ENCODE data around the gene CCDC183. TPM values are rescaled to one million over a fixed set of nuclear protein-coding genes. Genes with fewer than 3 reads are reported as not detected.

Gene CCDC183
- total RNA-seq, 1 donor from 2014 or later: 0.52 TPM

- H3K9me3 Mint-ChIP-seq: no peaks in the 10 kb centered on the region
- intact Hi-C loops (cut with micrococcal nuclease): loop anchor here (5.0 kb wide), 2 partner anchors 118 to 202 kb away; partner anchors contain the start of gene NPDC1
- peaks cover 6% of the 10 kb centered on the region for H3K27me3 Mint-ChIP-seq (ENCODE audit: insufficient read depth)
- no peak for DNase-seq (ENCODE audit: low spot score)
- no peak overlapping the region for H3K4me3 Mint-ChIP-seq
- H3K4me1 Mint-ChIP-seq (ENCODE audit: low read depth): no peaks in the 10 kb centered on the region
- H3K27ac Mint-ChIP-seq: peak overlapping the region; percentile 52
- peaks cover 6% of the 10 kb centered on the region for H3K36me3 Mint-ChIP-seq (ENCODE audit: low read depth)
Measured at GRCh38 chr9:136845465-136846260, 49.5 kb downstream of the CCDC183 start.

DNA sequence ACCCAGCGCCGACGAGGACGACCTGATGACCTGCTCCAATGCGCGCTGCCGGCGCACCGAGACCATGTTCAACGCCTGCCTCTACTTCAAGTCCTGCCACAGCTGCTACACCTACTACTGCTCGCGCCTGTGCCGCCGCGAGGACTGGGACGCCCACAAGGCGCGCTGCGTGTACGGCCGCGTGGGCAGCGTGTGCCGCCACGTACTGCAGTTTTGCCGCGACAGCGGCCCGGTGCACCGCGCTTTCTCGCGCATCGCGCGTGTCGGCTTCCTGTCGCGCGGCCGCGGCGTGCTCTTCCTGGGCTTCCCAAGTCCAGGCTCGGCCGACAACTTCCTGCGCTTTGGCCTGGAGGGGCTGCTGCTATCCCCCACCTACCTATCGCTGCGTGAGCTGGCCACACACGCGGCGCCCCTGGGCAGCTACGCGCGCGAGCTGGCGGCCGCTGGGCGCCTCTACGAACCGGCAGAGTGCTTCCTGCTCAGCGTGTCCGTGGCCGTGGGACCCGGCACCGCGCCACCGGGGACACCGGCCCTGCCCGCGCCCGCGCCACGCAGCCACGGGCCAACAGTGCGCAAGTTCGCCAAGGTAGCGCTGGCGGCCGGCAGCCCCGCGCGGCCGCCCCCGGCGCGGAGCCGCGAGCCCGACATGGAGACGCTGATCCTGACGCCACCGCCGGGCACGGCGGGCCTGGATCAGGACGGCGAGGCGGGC lies 50.4 kb downstream of the CCDC183 start:
- intact Hi-C loops (cut with micrococcal nuclease): loop anchor here (1.0 to 5.0 kb wide), 3 partner anchors 55 to 201 kb away; partner anchors contain the start of genes NPDC1 and TMEM141
- peak overlapping the region; percentile 58 for H3K27ac Mint-ChIP-seq
- H3K36me3 Mint-ChIP-seq (ENCODE audit: low read depth): peaks cover 6% of the 10 kb centered on the region
- DNase-seq (ENCODE audit: low spot score): no peak
- peaks cover 6% of the 10 kb centered on the region for H3K27me3 Mint-ChIP-seq (ENCODE audit: insufficient read depth)
- no peaks in the 10 kb centered on the region for H3K4me1 Mint-ChIP-seq (ENCODE audit: low read depth)
- peak overlapping the region; percentile 39 for H3K4me3 Mint-ChIP-seq
- H3K9me3 Mint-ChIP-seq: no peaks in the 10 kb centered on the region

DNA sequence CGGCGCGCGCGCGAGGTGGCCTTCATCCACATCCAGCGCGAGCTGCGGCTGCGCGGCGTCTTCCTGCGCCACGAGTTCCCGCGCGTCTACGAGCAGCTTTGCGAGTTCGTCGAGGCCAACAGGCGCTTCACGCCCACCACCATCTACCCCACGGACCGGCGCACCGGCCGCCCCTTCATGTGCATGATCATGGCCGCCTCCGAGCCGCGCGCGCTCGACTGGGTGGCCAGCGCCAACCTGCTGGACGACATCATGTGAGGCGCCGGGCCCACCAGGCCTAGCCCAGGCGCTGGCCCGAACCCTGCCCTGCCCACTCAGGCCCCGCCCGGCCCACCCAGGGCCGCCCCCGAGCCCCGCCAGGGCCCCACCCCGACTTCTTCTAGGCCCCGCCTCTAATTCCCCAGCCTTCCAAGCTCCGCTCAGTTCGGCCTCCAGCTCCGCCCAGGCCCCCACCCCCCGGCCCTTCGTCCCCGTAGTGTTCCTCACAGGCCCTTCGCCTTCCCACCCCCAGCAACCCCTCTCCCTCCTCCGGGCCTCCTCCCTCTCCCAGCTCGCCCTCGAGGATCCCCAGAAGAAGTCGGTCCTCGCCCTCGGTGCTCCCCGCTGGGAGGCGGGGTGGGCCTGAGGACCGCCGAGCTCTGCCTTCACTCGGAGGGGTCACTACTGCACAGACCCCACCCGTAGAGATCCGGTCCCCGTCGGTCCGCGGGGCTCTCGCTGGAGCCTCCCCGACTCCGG lies 51.1 kb downstream of the CCDC183 start:
- Mint-ChIP-seq H3K9me3 (no peaks in the 10 kb centered on the region), H3K36me3 (ENCODE audit: low read depth) (peaks cover 6% of the 10 kb centered on the region), H3K4me3 (peak overlapping the region; percentile 94), H3K27me3 (ENCODE audit: insufficient read depth) (peaks cover 6% of the 10 kb centered on the region), H3K4me1 (ENCODE audit: low read depth) (no peaks in the 10 kb centered on the region), H3K27ac (peak overlapping the region; percentile 90)
- intact Hi-C loops (cut with micrococcal nuclease): loop anchor here (1.0 to 5.0 kb wide), 3 partner anchors 56 to 200 kb away; partner anchors contain the start of genes NPDC1 and TMEM141
- no peak for DNase-seq (ENCODE audit: low spot score)

- Mint-ChIP-seq H3K27me3 (ENCODE audit: insufficient read depth) (peaks cover 6% of the 10 kb centered on the region), H3K4me3 (peak overlapping the region; percentile 94), H3K36me3 (ENCODE audit: low read depth) (peaks cover 7% of the 10 kb centered on the region), H3K4me1 (ENCODE audit: low read depth) (no peaks in the 10 kb centered on the region), H3K9me3 (no peaks in the 10 kb centered on the region), H3K27ac (peak overlapping the region; percentile 90)
- intact Hi-C loops (cut with micrococcal nuclease): loop anchor here (1.0 to 5.0 kb wide), 5 partner anchors 57 to 375 kb away; partner anchors contain the start of genes NPDC1, RNF208, SEC16A and TMEM141
- peak; percentile 81 for DNase-seq (ENCODE audit: low spot score)
Measured at GRCh38 chr9:136847826-136848392, 51.8 kb downstream of the CCDC183 start.

GRCh38 chr9:136848393-136849037 lies 52.4 kb downstream of the CCDC183 start:
- peak overlapping the region; percentile 94 for H3K4me3 Mint-ChIP-seq
- DNase-seq (ENCODE audit: low spot score): peak; percentile 29
- peak overlapping the region; percentile 88 for H3K27ac Mint-ChIP-seq
- intact Hi-C loops (cut with micrococcal nuclease): loop anchor here (1.0 to 5.0 kb wide), 10 partner anchors 18 to 374 kb away; partner anchors contain the start of genes EDF1, NPDC1, RABL6 and RNF208
- H3K9me3 Mint-ChIP-seq: no peaks in the 10 kb centered on the region
- no peaks in the 10 kb centered on the region for H3K4me1 Mint-ChIP-seq (ENCODE audit: low read depth)
- peaks cover 7% of the 10 kb centered on the region for H3K36me3 Mint-ChIP-seq (ENCODE audit: low read depth)
- peaks cover 6% of the 10 kb centered on the region for H3K27me3 Mint-ChIP-seq (ENCODE audit: insufficient read depth)

- H3K27me3 Mint-ChIP-seq (ENCODE audit: insufficient read depth): peaks cover 6% of the 10 kb centered on the region
- no peaks in the 10 kb centered on the region for H3K9me3 Mint-ChIP-seq
- H3K4me1 Mint-ChIP-seq (ENCODE audit: low read depth): no peaks in the 10 kb centered on the region
- DNase-seq (ENCODE audit: low spot score): peak; percentile 97
- peak within 1 kb of the TSS; percentile 94 for H3K4me3 Mint-ChIP-seq
- H3K27ac Mint-ChIP-seq: peak within 1 kb of the TSS; percentile 89
- peaks cover 7% of the 10 kb centered on the region for H3K36me3 Mint-ChIP-seq (ENCODE audit: low read depth)
- intact Hi-C loops (cut with micrococcal nuclease): loop anchor here (1.0 to 5.0 kb wide), 10 partner anchors 17 to 374 kb away; partner anchors contain the start of genes EDF1, NPDC1, RABL6 and RNF208
Measured at GRCh38 chr9:136849038-136849959, 53.2 kb downstream of the CCDC183 start, which contains the start of gene PHPT1. PHPT1 (plus strand) TSS chr9:136849409; CDS start chr9:136849431, 22 bp downstream.

GRCh38 chr9:136849960-136850865 lies 54.1 kb downstream of the CCDC183 start:
- no peaks in the 10 kb centered on the region for H3K9me3 Mint-ChIP-seq
- H3K27ac Mint-ChIP-seq: peak overlapping the region; percentile 86
- no peak for DNase-seq (ENCODE audit: low spot score)
- intact Hi-C loops (cut with micrococcal nuclease): loop anchor here (1.0 to 5.0 kb wide), 10 partner anchors 16 to 373 kb away; partner anchors contain the start of genes EDF1, NPDC1, RABL6 and RNF208
- peaks cover 6% of the 10 kb centered on the region for H3K27me3 Mint-ChIP-seq (ENCODE audit: insufficient read depth)
- H3K4me3 Mint-ChIP-seq: peak overlapping the region; percentile 94
- H3K4me1 Mint-ChIP-seq (ENCODE audit: low read depth): no peaks in the 10 kb centered on the region
- peaks cover 7% of the 10 kb centered on the region for H3K36me3 Mint-ChIP-seq (ENCODE audit: low read depth)

DNA sequence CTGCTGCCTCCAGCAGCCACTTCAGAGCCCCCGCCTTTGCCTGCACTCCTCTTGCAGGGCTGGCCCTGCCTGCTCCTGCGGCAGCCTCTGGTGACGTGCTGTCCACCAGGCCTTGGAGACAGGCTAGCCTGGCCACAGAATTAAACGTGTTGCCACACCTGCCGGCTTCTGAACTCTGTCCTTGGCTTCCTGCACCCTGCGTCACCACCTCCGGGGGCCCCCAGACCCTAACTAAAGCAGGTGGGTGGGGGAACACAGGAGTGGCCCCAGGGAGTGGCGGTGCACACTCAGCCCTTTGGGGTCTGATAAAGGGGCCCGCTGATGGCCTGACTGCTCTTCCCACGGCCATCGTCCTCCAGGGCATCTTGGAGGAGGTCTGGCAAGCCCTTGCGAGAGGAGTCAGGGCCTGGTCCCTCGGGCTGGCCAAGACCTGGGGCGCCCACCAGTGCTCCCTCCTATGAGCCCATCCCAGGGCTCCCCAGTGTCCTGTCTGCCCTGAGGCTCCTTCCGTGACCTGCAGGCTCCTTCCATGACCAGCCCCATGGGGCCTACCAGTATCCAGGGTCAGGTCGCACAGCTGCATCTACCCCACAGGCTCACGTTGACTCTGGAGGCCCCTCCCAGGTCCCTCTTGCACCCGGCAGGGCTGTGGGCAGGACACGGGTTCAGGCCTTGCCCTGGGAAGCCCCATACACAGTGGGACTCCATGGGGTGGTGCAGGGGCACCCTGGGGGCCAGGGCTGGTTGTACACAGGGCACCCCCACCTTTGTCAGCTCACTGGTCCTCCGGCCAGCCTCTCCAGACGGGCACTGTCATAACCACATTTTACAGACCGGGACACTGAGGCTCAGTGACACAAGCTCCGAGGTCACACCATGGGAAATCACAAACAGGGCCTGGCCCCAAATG lies 55.0 kb downstream of the CCDC183 start:
- no peaks in the 10 kb centered on the region for H3K9me3 Mint-ChIP-seq
- H3K4me3 Mint-ChIP-seq: peak overlapping the region; percentile 65
- intact Hi-C loops (cut with micrococcal nuclease): no loop called here
- peaks cover 7% of the 10 kb centered on the region for H3K36me3 Mint-ChIP-seq (ENCODE audit: low read depth)
- peaks cover 6% of the 10 kb centered on the region for H3K27me3 Mint-ChIP-seq (ENCODE audit: insufficient read depth)
- DNase-seq (ENCODE audit: low spot score): no peak
- H3K27ac Mint-ChIP-seq: no peak overlapping the region
- H3K4me1 Mint-ChIP-seq (ENCODE audit: low read depth): no peaks in the 10 kb centered on the region

- Mint-ChIP-seq H3K36me3 (ENCODE audit: low read depth) (peaks cover 5% of the 10 kb centered on the region), H3K4me1 (ENCODE audit: low read depth) (no peaks in the 10 kb centered on the region), H3K4me3 (peak within 1 kb of the TSS; percentile 65), H3K27me3 (ENCODE audit: insufficient read depth) (peaks cover 6% of the 10 kb centered on the region), H3K27ac (no peak within 1 kb of the TSS), H3K9me3 (no peaks in the 10 kb centered on the region)
- no peak for DNase-seq (ENCODE audit: low spot score)
- intact Hi-C loops (cut with micrococcal nuclease): no loop called here
Measured at GRCh38 chr9:136851941-136852663, 56.0 kb downstream of the CCDC183 start, which contains the start of gene MAMDC4. MAMDC4 (plus strand) TSS chr9:136852346; CDS start chr9:136852417, 71 bp downstream.
